GM23248 (cell line): ENCODE results near the gene HOXD9. TPM values are rescaled to one million over a fixed set of nuclear protein-coding genes. Genes with fewer than 3 reads are reported as not detected.

Experiments
- DNase-seq: peaks from one replicate; pipeline ENCODE4 v3.0.0-alpha.2; 2015
- H2AFZ ChIP-seq: fragments of 200-600 bp; sonication (generic); 2 replicates; pipeline ENCODE4 v1.6.1; 2016; ENCODE audit warnings: antibody characterized with exemption
- H3F3A ChIP-seq: fragments of 200-600 bp; sonication (generic); 2 replicates; pipeline ENCODE4 v1.6.1; 2016; ENCODE audit warnings: mild to moderate bottlenecking, antibody characterized with exemption, mixed run types; ENCODE audit not compliant: insufficient read depth
- H3K27ac ChIP-seq: fragments of 200-600 bp; sonication (generic); 2 replicates; pipeline ENCODE4 v1.5.1; 2016; ENCODE audit warnings: mild to moderate bottlenecking
- H3K27me3 ChIP-seq: fragments of 200-600 bp; sonication (generic); replicated peaks from 2 replicates; pipeline ENCODE4 v1.6.1; 2016; ENCODE audit warnings: mild to moderate bottlenecking; ENCODE audit not compliant: insufficient read depth
- H3K36me3 ChIP-seq: fragments of 200-600 bp; sonication (generic); 2 replicates; pipeline ENCODE4 v1.6.1; 2016; ENCODE audit warnings: low read depth, mild to moderate bottlenecking
- H3K4me1 ChIP-seq: fragments of 200-600 bp; sonication (generic); 2 replicates; pipeline ENCODE4 v1.6.1; 2016; ENCODE audit warnings: mild to moderate bottlenecking; ENCODE audit not compliant: insufficient read depth
- H3K4me2 ChIP-seq: fragments of 200-600 bp; sonication (generic); one replicate; pipeline ENCODE4 v1.6.1; 2016; ENCODE audit warnings: mild to moderate bottlenecking; ENCODE audit not compliant: unreplicated experiment
- H3K4me3 ChIP-seq: fragments of 200-600 bp; sonication (generic); 2 replicates; pipeline ENCODE4 v1.5.1; 2016; ENCODE audit warnings: mild to moderate bottlenecking
- H3K79me2 ChIP-seq: fragments of 200-600 bp; sonication (generic); 2 replicates; pipeline ENCODE4 v1.6.1; 2016; ENCODE audit warnings: mild to moderate bottlenecking; ENCODE audit not compliant: insufficient read depth
- H3K9ac ChIP-seq: fragments of 200-600 bp; sonication (generic); 2 replicates; pipeline ENCODE4 v1.6.1; 2016; ENCODE audit warnings: mild to moderate bottlenecking
- H3K9me2 ChIP-seq: fragments of 200-600 bp; sonication (generic); 2 replicates; pipeline ENCODE4 v1.6.1; 2016; ENCODE audit warnings: mixed run types, mild to moderate bottlenecking, moderate library complexity; ENCODE audit not compliant: insufficient read depth
- H3K9me3 ChIP-seq: fragments of 200-600 bp; sonication (generic); one replicate; pipeline ENCODE4 v1.6.1; 2017; ENCODE audit warnings: low read depth
- H4K20me1 ChIP-seq: fragments of 200-600 bp; sonication (generic); 2 replicates; pipeline ENCODE4 v1.6.0; 2016; ENCODE audit not compliant: insufficient read depth
- EZH2 ChIP-seq: fragments of 200-600 bp; sonication (generic); IDR thresholded peaks from 2 replicates; pipeline ENCODE4 v1.6.1; 2018; ENCODE audit warnings: antibody characterized with exemption, mild to moderate bottlenecking; ENCODE audit not compliant: insufficient read depth, poor library complexity, severe bottlenecking
- EZH2phosphoT487 ChIP-seq: fragments of 200-600 bp; sonication (generic); IDR thresholded peaks from 2 replicates; pipeline ENCODE4 v1.6.1; 2018; ENCODE audit warnings: antibody characterized with exemption, moderate library complexity, mild to moderate bottlenecking, low read depth; ENCODE audit not compliant: insufficient read depth
- WGBS, 2 experiments: methylation state at CpG; one replicate each; pipeline ENCODE4 v1.1.6; 2015 to 2017; ENCODE audit warnings: low lambda C conversion rate in 2 of 2, low coverage in 1 of 2; ENCODE audit errors: missing lambda C conversion rate in 2 of 2; 5-methylcytosine and 5-hydroxymethylcytosine counted together
- in situ Hi-C: fragments of 300-500 bp; cut with MboI; formaldehyde crosslinking; loops from 2 replicates; pipeline ENCODE4 v1.15.0; 2020
- polyA plus RNA-seq: library from polyadenylated mRNA; unstranded; fragments of >200 nt; fragmentation: Nextera tagmentation; extraction: Ambion mirVana; gene quantifications from 2 replicates; pipeline ENCODE4 v1.2.1, GENCODE V29; 2016
- total RNA-seq: library from RNA; depleted of rRNA; stranded (reverse); fragments of >200 nt; shearing (Covaris generic); gene quantifications from 2 replicates; pipeline ENCODE4 v1.2.3, GENCODE V29; 2014

Gene HOXD9
- total and polyA plus RNA-seq, 2 experiments from 2014 or later, result 4.2 to 7.2 TPM

DNA sequence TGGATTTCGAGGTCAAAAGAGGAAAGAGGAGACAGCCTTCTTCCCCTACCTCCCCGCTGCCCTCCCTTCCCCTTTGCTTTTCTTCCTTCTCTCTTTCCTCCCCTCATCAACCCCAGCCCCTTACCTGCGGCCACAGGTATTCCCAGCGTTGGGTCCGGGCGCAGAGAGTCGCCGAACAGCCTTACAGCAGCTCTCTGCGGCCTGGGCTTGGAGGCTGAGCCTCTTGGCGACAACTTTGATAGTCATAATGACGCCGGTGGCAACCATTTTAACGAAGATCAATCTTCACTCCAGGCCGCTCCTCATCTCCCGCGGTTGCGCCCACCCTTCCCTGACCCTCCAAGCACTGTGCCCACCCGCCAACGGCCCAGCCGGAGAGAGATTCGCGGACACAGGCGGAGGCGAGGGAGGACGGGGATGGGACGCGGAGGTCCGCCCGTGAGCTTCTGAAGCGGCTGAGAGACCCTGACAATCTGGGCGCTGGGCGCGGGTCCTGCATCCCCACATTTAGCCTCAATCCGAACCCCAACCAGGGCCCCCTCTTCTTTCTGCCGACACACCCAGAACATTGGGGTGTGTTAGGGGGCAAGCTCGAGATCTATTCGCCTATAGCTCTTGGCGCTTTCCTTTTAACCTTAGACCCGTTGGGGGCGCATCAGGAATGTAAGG is 37.3 kb upstream of the HOXD9 start:
- in situ Hi-C loops, result no loop called here
- H3K4me2 ChIP-seq, result no peak overlapping the region
- 23 to 24% methylated on average over 35 to 39 of the region's 40 CpGs for WGBS, 2 experiments

DNA sequence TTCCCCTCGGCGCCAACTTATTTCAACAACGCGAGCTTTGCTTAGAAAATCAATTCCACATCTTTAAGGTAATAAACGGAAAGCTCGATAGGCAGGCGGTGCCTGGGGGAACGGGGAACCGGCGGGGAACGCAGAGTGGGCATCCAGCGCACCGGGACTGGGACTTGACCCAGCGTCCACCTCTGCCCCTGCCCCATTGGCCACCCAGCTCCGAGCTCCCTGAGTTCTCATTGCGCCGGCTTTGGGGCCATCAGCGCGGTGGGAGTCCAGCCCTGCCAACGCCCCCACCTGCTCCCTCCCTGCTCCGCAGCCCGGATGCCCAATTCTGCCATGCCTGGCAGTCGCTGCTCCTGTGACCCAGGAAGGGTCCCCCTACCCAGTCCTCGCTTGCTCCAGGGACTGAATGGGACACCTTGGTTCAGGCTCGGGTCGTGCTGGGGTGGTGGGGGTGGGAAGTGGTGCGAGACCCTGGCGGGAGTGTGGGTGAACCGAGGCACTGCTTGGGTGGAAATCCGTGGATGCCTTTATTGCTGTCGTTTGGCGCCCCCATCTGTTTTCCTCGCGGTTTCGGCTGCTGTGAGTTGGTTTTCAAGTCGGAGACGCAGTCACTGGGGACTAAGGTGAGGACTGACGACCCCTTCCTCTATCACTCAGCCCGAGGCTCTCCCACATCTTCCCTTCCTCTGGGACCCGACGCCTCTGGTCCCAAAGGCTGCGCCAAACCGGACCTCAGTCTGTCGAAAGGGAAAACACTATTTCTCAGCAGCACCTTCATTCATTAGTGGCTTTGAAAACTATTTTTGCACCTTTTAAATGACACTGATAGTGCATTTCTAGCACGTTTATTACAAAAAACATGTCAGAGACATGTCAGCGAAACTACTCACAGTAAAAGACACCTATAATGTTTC is 36.4 kb upstream of the HOXD9 start:
- Histone ChIP-seq H3K4me2 (no peak overlapping the region), H2AFZ (no peak overlapping the region), H3K4me3 (peak overlapping the region; percentile 46; the same call in 1 of the 2 replicates), H3K27ac (no peak overlapping the region), H3K36me3 (no peaks in the 10 kb centered on the region), H3K9ac (no peak overlapping the region), H4K20me1 (no peaks in the 10 kb centered on the region), H3K27me3 (peaks cover 73% of the 10 kb centered on the region), H3K79me2 (no peaks in the 10 kb centered on the region), H3K9me2 (no peaks in the 10 kb centered on the region), H3K4me1 (no peaks in the 10 kb centered on the region), H3F3A (no peaks in the 10 kb centered on the region), H3K9me3 (no peaks in the 10 kb centered on the region)
- 12 to 14% methylated on average over 45 to 46 of the region's 46 CpGs for WGBS, 2 experiments
- DNase-seq, result peak; percentile 66
- TF ChIP-seq EZH2 (no peak), EZH2phosphoT487 (no peak)
- in situ Hi-C loops, result no loop called here

More for the DNA sequence above, 37.3 kb upstream of the HOXD9 start:
- H3K9me3 ChIP-seq, result no peaks in the 10 kb centered on the region
- H3K27me3 ChIP-seq, result peaks cover 73% of the 10 kb centered on the region
- H3K4me3 ChIP-seq, result 0 out of 2 replicates have a peak overlapping the region, but pooled peaks have one; percentile 46
- no peak for DNase-seq
- H3K9ac ChIP-seq, result no peak overlapping the region
- TF ChIP-seq EZH2phosphoT487 (no peak), EZH2 (no peak)
- H3F3A ChIP-seq, result no peaks in the 10 kb centered on the region
- no peaks in the 10 kb centered on the region for H3K4me1 ChIP-seq
- no peaks in the 10 kb centered on the region for H3K36me3 ChIP-seq
- H3K79me2 ChIP-seq, result no peaks in the 10 kb centered on the region
- no peaks in the 10 kb centered on the region for H3K9me2 ChIP-seq
- no peak overlapping the region for H2AFZ ChIP-seq
- no peak overlapping the region for H3K27ac ChIP-seq
- no peaks in the 10 kb centered on the region for H4K20me1 ChIP-seq

DNA sequence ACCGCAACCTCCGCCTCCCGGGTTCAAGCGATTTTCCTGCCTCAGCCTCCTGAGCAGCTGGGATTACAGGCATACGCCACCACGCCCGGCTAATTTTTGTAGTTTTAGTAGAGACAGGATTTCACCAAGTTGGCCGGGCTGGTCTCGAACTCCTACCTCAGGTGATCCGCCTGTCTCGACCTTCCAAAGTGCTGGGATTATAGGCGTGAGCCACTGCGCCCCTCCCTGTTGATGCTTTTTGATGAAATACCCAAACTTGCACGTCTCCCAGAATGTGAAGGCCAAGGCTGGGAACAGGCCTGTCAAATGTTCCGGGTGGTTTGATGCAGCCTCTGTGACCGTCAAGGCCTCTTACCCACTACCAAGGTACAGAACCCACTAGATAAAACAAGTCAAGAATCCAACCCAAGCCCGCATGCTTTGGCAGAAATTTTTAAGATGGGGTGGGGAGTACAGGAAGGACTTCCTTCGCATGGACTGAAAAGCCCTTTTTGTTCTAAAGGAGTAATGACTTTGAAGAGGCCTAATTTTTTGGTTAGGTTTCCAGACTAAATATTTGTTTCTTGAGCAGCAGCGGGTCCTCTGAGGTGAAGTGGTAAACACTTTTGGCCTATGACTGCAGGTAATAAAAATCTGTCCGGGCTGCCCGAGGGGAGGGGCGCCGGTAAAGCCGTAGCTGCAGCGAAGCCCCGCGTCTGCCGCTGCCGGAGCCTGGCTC is 35.0 kb upstream of the HOXD9 start:
- no peak for DNase-seq
- Histone ChIP-seq H3K9ac (no peak overlapping the region), H3K9me2 (no peaks in the 10 kb centered on the region), H3K4me3 (no peak overlapping the region; the same call in 1 of the 2 replicates), H3K79me2 (no peaks in the 10 kb centered on the region), H3K27me3 (peaks cover 59% of the 10 kb centered on the region), H3K9me3 (no peaks in the 10 kb centered on the region), H3K4me2 (peak overlapping the region; percentile 66), H3K36me3 (no peaks in the 10 kb centered on the region), H4K20me1 (no peaks in the 10 kb centered on the region), H2AFZ (peak overlapping the region; percentile 64), H3F3A (no peaks in the 10 kb centered on the region), H3K27ac (no peak overlapping the region), H3K4me1 (no peaks in the 10 kb centered on the region)
- TF ChIP-seq EZH2phosphoT487 (no peak), EZH2 (no peak)
- in situ Hi-C loops, result no loop called here
- WGBS, 2 experiments, result 79 to 86% methylated on average over 28 to 29 of the region's 29 CpGs
